A673 (cell line): ENCODE measurements around the gene TBC1D2B.

Experiments
- CTCF ChIP-seq: fragments of 300-800, 200-600 bp; sonication (generic); conservative IDR thresholded peaks from 2 replicates; pipeline ENCODE4 v1.5.1; 2017; ENCODE audit warnings: low read depth, mild to moderate bottlenecking, antibody characterized with exemption, low read length, moderate library complexity, mixed read lengths
- EZH2 ChIP-seq: fragments of 200-600 bp; sonication (generic); IDR thresholded peaks from 2 replicates; pipeline ENCODE4 v1.6.1; 2017; ENCODE audit warnings: borderline replicate concordance, low read depth, mild to moderate bottlenecking, mixed read lengths, antibody characterized with exemption, low read length; ENCODE audit not compliant: poor library complexity, severe bottlenecking

- TF ChIP-seq CTCF: no peak
- TF ChIP-seq EZH2: no peak
Measured at GRCh38 chr15:78054518-78054917, 23.0 kb downstream of the TBC1D2B start.
